Testis (tissue), 3 donors: ENCODE results near the gene KCNT2. TPM values are rescaled to one million over a fixed set of nuclear protein-coding genes. Genes with fewer than 3 reads are reported as not detected.

ENCODE experiments used
- DNase-seq: peaks from one replicate; pipeline ENCODE4 v3.0.0-alpha.2; 2019
- H3K27ac ChIP-seq, 2 donors: fragments of 200-600 bp; sonication (generic); one replicate each; pipeline ENCODE4 v1.5.1; 2019
- H3K27me3 ChIP-seq: fragments of 200-600 bp; sonication (generic); one replicate; pipeline ENCODE4 v1.5.1; 2019
- H3K36me3 ChIP-seq: fragments of 200-600 bp; sonication (generic); one replicate; pipeline ENCODE4 v1.5.1; 2017; ENCODE audit warnings: low read depth; ENCODE audit errors: missing control alignments
- H3K4me1 ChIP-seq: fragments of 200-600 bp; sonication (generic); one replicate; pipeline ENCODE4 v1.5.1; 2019
- H3K4me3 ChIP-seq, 2 donors: fragments of 200-600 bp; sonication (generic); one replicate each; pipeline ENCODE4 v1.5.1; 2017 to 2019
- H3K9me3 ChIP-seq: fragments of 200-600 bp; sonication (generic); one replicate; pipeline ENCODE4 v1.5.1; 2017
- POLR2A ChIP-seq: fragments of 450-650 bp; IDR thresholded peaks from one replicate; pipeline ENCODE4 v1.6.1; 2017; ENCODE audit warnings: antibody characterized with exemption, mild to moderate bottlenecking, moderate library complexity
- WGBS, 2 donors: methylation state at CpG; one replicate each; pipeline ENCODE4 v1.1.5; 2018; 5-methylcytosine and 5-hydroxymethylcytosine counted together
- intact Hi-C: fragments of 100-400 bp; cut with DNase I; formaldehyde crosslinking; loops from one replicate; pipeline ENCODE4 v1.15.1; 2023; ENCODE audit warnings: low total_unique reads
- polyA plus RNA-seq: library from polyadenylated mRNA; stranded (reverse); fragments of 350-450 nt; fragmentation: Illumina TruSeq; extraction: RNeasy Lipid Tissue Mini Kit (QIAGEN cat#74804); gene quantifications from one replicate; pipeline ENCODE4 v1.2.3, GENCODE V29; 2014; ENCODE audit warnings: low read depth, low replicate concordance; ENCODE audit not compliant: insufficient read depth
- total RNA-seq, 2 donors: library from RNA; depleted of rRNA; stranded (reverse); fragments of >200 nt; gene quantifications; one replicate each; pipeline ENCODE4 v1.2.3, GENCODE V29; 2016
- TF ChIP-seq, protein P1 (sequence below), 3 experiments: fragments of 450-650 bp in 2 of 3; fragments of 200-600 bp in 1 of 3; sonication (generic) in 1 of 3; IDR thresholded peaks; one replicate each; pipeline ENCODE4 v1.5.1; 2016 to 2019; ENCODE audit warnings: antibody characterized with exemption in 3 of 3, mild to moderate bottlenecking in 2 of 3, moderate library complexity in 1 of 3

Gene KCNT2
- total and polyA plus RNA-seq, 3 donors from 2014 or later: 2.7 to 3.9 (median 3.2) TPM

DNA sequence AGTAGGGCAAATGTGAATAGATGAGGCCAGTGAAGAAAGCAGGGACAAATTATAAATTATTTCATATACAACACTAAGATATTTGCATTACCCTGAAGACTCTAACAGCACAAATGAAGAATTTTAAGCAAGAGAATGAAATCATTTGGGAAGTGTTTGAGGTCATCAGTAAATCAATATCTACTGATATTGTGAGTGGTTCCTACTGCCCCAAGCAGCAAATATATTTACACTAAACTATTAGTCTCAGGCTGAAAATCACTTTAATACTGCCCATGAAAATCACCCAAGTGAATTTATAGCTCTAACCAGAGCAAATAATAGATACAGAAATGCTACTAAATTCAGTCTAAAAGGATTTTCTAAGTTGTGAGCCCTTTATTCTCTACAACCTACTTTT lies 163.6 kb downstream of the KCNT2 start:
- Histone ChIP-seq H3K27me3 (no peaks in the 10 kb centered on the region), H3K27ac (no peak overlapping the region), H3K36me3 (no peaks in the 10 kb centered on the region), H3K4me1 (no peaks in the 10 kb centered on the region), H3K4me3 (no peak overlapping the region), H3K9me3 (no peaks in the 10 kb centered on the region)
- intact Hi-C loops: no loop called here
- TF ChIP-seq, protein P1, sequence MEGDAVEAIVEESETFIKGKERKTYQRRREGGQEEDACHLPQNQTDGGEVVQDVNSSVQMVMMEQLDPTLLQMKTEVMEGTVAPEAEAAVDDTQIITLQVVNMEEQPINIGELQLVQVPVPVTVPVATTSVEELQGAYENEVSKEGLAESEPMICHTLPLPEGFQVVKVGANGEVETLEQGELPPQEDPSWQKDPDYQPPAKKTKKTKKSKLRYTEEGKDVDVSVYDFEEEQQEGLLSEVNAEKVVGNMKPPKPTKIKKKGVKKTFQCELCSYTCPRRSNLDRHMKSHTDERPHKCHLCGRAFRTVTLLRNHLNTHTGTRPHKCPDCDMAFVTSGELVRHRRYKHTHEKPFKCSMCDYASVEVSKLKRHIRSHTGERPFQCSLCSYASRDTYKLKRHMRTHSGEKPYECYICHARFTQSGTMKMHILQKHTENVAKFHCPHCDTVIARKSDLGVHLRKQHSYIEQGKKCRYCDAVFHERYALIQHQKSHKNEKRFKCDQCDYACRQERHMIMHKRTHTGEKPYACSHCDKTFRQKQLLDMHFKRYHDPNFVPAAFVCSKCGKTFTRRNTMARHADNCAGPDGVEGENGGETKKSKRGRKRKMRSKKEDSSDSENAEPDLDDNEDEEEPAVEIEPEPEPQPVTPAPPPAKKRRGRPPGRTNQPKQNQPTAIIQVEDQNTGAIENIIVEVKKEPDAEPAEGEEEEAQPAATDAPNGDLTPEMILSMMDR (IDR thresholded peaks at IDR 0.05): no peak
- TF ChIP-seq POLR2A: no peak
- DNase-seq: no peak

DNA sequence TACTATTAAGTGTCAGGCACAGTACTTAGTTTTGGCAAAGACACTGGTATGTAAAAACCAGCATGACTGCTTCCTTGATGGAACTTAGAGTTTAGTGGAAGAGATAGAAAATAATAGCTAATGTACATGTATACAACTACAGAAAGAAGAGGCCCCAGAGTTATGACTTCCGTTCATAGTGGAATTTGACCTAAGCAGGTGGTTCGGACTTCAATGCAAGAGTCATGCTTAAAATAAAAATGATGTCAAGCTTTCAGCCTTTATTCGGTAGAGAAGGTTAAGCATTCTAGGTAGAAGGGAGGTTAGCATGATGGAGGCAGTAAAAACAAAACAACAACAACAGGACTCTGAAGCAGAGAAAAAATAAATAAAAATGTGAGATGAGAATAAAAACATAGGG lies 165.9 kb downstream of the KCNT2 start:
- Histone ChIP-seq H3K27ac (no peak overlapping the region), H3K4me3 (no peak overlapping the region), H3K9me3 (no peaks in the 10 kb centered on the region), H3K27me3 (no peaks in the 10 kb centered on the region), H3K36me3 (no peaks in the 10 kb centered on the region), H3K4me1 (no peaks in the 10 kb centered on the region)
- 92 to 96% methylated on average over 3 of the region's 3 CpGs for WGBS, 2 donors
- intact Hi-C loops: no loop called here
- TF ChIP-seq POLR2A: no peak
- TF ChIP-seq, protein P1 (IDR thresholded peaks at IDR 0.05): no peak
- DNase-seq: no peak

DNA sequence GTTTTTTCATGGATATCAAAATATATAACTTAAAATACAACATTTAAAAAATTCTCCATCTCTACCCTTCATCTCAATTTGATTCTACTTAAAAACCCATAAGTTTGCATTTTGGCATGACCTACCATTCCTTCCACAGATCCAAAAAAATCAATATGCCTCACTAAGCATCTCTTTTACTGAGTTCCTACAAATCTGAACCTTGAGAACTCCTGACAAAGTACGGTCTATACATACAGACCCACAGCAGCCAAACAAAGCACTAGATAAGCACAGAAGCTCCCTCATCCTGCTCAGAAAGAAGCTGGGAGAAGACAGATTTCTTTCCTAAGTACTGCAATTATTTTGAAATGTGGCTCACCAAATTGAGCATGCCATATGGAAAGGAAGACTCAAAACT lies 167.5 kb downstream of the KCNT2 start:
- DNase-seq: no peak
- Histone ChIP-seq H3K4me1 (no peaks in the 10 kb centered on the region), H3K36me3 (no peaks in the 10 kb centered on the region), H3K9me3 (no peaks in the 10 kb centered on the region), H3K27me3 (no peaks in the 10 kb centered on the region), H3K4me3 (no peak overlapping the region), H3K27ac (no peak overlapping the region)
- intact Hi-C loops: no loop called here
- WGBS, 2 donors: 79 to 81% methylated on average over 1 of the region's 1 CpG
- TF ChIP-seq, protein P1 (IDR thresholded peaks at IDR 0.05): no peak
- no peak for TF ChIP-seq POLR2A

DNA sequence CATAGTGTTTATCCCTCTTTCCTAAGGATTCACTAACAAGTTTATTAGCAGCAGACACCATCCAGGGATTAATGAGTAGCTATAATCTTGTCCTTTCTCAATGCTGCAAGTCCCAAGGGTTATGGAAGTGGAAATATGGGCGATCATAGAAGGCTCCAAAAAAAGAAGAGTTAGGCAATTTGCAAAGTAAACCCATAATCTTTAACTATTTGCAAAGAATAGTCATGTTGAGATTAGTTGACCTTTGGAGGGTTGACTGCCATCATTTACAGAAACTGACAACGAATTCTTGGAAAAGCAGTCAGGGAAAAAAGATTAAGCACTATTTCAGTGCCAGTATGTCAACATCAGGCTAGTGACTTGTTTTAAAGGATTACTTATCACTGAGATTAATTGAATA lies 169.9 kb downstream of the KCNT2 start:
- H3K4me3 ChIP-seq: no peak overlapping the region
- TF ChIP-seq, protein P1 (IDR thresholded peaks at IDR 0.05): no peak
- TF ChIP-seq POLR2A: no peak
- no peaks in the 10 kb centered on the region for H3K36me3 ChIP-seq
- H3K9me3 ChIP-seq: no peaks in the 10 kb centered on the region
- intact Hi-C loops: no loop called here
- no peaks in the 10 kb centered on the region for H3K27me3 ChIP-seq
- DNase-seq: no peak
- 39 to 51% methylated on average over 2 of the region's 2 CpGs for whole genome bisulfite sequencing, 2 donors
- H3K27ac ChIP-seq: no peak overlapping the region
- H3K4me1 ChIP-seq: no peaks in the 10 kb centered on the region

DNA sequence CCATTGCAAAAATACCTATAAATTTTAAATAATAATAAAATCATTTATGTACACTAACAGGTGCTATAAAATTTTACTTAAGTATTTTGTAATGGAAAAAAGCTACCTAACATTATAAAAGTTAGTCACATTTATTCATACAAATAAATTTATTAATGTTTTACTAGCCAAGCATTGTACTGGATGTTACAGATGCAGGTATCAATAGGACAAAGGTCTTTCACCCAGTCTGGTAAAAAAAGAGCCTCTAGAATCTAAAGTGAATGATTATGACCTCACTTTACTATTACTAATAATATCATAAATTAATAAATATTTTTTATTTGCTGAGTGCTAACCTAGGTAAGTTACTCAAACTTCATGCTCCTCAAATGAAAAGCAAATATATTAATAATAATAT lies 170.6 kb downstream of the KCNT2 start:
- H3K4me3 ChIP-seq: no peak overlapping the region
- intact Hi-C loops: no loop called here
- H3K27ac ChIP-seq: no peak overlapping the region
- H3K4me1 ChIP-seq: no peaks in the 10 kb centered on the region
- H3K9me3 ChIP-seq: no peaks in the 10 kb centered on the region
- TF ChIP-seq POLR2A: no peak
- TF ChIP-seq, protein P1 (IDR thresholded peaks at IDR 0.05): no peak
- H3K27me3 ChIP-seq: no peaks in the 10 kb centered on the region
- DNase-seq: no peak
- H3K36me3 ChIP-seq: no peaks in the 10 kb centered on the region
